Liver (tissue), 9 donors: Measurements from ENCODE around the gene TRMT1. TPM values are rescaled to one million over a fixed set of nuclear protein-coding genes. Genes with fewer than 3 reads are reported as not detected.
A peak's percentile ranks its signal among the peaks of the same experiment; 100 is the strongest.

Experiments used
- DNase-seq: peaks from one replicate; pipeline ENCODE4 v3.0.0-alpha.2; 2017; ENCODE audit warnings: low spot score
- H3K27ac ChIP-seq, 2 donors: one replicate each; pipeline ENCODE4 v1.7.0; 2013; ENCODE audit warnings: inconsistent platforms in 2 of 2, low read length in 2 of 2, control low read depth in 1 of 2, low read depth in 1 of 2, mild to moderate bottlenecking in 1 of 2
- H3K27me3 ChIP-seq, 4 donors: one replicate each; pipeline versions ENCODE4 v1.6.1 to v1.7.0; 2013; ENCODE audit warnings: low read length in 3 of 4, inconsistent platforms in 1 of 4, mild to moderate bottlenecking in 1 of 4, moderate library complexity in 1 of 4; ENCODE audit not compliant: control insufficient read depth in 4 of 4, insufficient read depth in 4 of 4
- H3K36me3 ChIP-seq, 4 donors: one replicate each; pipeline versions ENCODE4 v1.6.1 to v1.7.0; 2013; ENCODE audit warnings: low read length in 3 of 4, mild to moderate bottlenecking in 3 of 4, low read depth in 1 of 4, moderate library complexity in 1 of 4; ENCODE audit not compliant: control insufficient read depth in 4 of 4, insufficient read depth in 3 of 4
- H3K4me1 ChIP-seq, 4 donors: one replicate each; pipeline versions ENCODE4 v1.6.1 to v1.7.0; 2013; ENCODE audit warnings: low read length in 3 of 4, mild to moderate bottlenecking in 3 of 4, moderate library complexity in 1 of 4; ENCODE audit not compliant: control insufficient read depth in 4 of 4, insufficient read depth in 4 of 4
- H3K4me3 ChIP-seq, 3 donors: one replicate each; pipeline versions ENCODE4 v1.6.1 to v1.7.0; 2013; ENCODE audit warnings: low read length in 3 of 3, control low read depth in 1 of 3, low read depth in 1 of 3, mild to moderate bottlenecking in 1 of 3
- H3K9ac ChIP-seq, 2 donors: one replicate each; pipeline ENCODE4 v1.7.0; 2013; ENCODE audit warnings: low read length in 2 of 2, mild to moderate bottlenecking in 2 of 2, moderate library complexity in 2 of 2, control low read depth in 1 of 2, low read depth in 1 of 2
- H3K9me3 ChIP-seq, 4 donors: one replicate each; pipeline versions ENCODE4 v1.6.1 to v1.7.0; 2013; ENCODE audit warnings: low read length in 3 of 4; ENCODE audit not compliant: control insufficient read depth in 4 of 4
- EGR1 ChIP-seq, 2 donors: IDR thresholded peaks; 2 replicates each; pipeline ENCODE4 v1.6.1; 2016 to 2018; ENCODE audit warnings: antibody characterized with exemption in 2 of 2, low read depth in 2 of 2
- FOXA1 ChIP-seq: IDR thresholded peaks from 2 replicates; pipeline ENCODE4 v1.6.1; 2016; ENCODE audit warnings: antibody characterized with exemption
- FOXA2 ChIP-seq: IDR thresholded peaks from 2 replicates; pipeline ENCODE4 v1.6.1; 2016; ENCODE audit warnings: antibody characterized with exemption
- HNF4A ChIP-seq, 2 donors: conservative IDR thresholded peaks; 2 replicates each; pipeline ENCODE4 v1.6.1; 2016; ENCODE audit warnings: antibody characterized with exemption in 2 of 2, mild to moderate bottlenecking in 2 of 2
- HNF4G ChIP-seq: IDR thresholded peaks from 2 replicates; pipeline ENCODE4 v1.6.1; 2016; ENCODE audit warnings: antibody characterized with exemption
- JUND ChIP-seq, 2 donors: IDR thresholded peaks; 2 replicates each; pipeline ENCODE4 v1.6.1; 2016; ENCODE audit warnings: antibody characterized with exemption in 2 of 2
- NR2F2 ChIP-seq: IDR thresholded peaks from 2 replicates; pipeline ENCODE4 v1.6.1; 2016; ENCODE audit warnings: antibody characterized with exemption
- RAD21 ChIP-seq, 2 donors: IDR thresholded peaks; 2 replicates each; pipeline ENCODE4 v1.6.1; 2016; ENCODE audit warnings: antibody characterized with exemption in 2 of 2, mild to moderate bottlenecking in 2 of 2
- SP1 ChIP-seq: IDR thresholded peaks from 2 replicates; pipeline ENCODE4 v1.6.1; 2018; ENCODE audit warnings: antibody characterized with exemption, mild to moderate bottlenecking
- TAF1 ChIP-seq: conservative IDR thresholded peaks from 2 replicates; pipeline ENCODE4 v1.6.1; 2016; ENCODE audit warnings: antibody characterized with exemption, mild to moderate bottlenecking
- WGBS: extraction: QIAGEN DNeasy Blood & Tissue Kit; methylation state at CpG from one replicate; pipeline ENCODE4 v1.1.7; 2013; 5-methylcytosine and 5-hydroxymethylcytosine counted together
- polyA plus RNA-seq, 2 donors: library from polyadenylated mRNA; stranded (reverse) in 1 of 2; unstranded in 1 of 2; fragments of 200-250 nt in 1 of 2; fragments of >200 nt in 1 of 2; fragmentation: Nextera tagmentation in 1 of 2; extraction: Ambion mirVana in 1 of 2; gene quantifications; one replicate each; pipeline versions ENCODE4 v1.2.1 to v1.2.3, GENCODE V29; 2013 to 2015
- total RNA-seq, 2 donors: library from RNA; depleted of rRNA; stranded (reverse); fragments of >200 nt; gene quantifications; one replicate each; pipeline ENCODE4 v1.2.3, GENCODE V29; 2014
- TF ChIP-seq, protein P1 (sequence below): IDR thresholded peaks from 2 replicates; pipeline ENCODE4 v1.6.1; 2016; ENCODE audit warnings: antibody characterized with exemption
- TF ChIP-seq, protein P2 (sequence below): IDR thresholded peaks from 2 replicates; pipeline ENCODE4 v1.6.1; 2016; ENCODE audit warnings: antibody characterized with exemption
- TF ChIP-seq, protein P3 (sequence below): IDR thresholded peaks from 2 replicates; pipeline ENCODE4 v1.6.1; 2016; ENCODE audit warnings: antibody characterized with exemption
- TF ChIP-seq, protein P4 (sequence below): IDR thresholded peaks from 2 replicates; pipeline ENCODE4 v1.6.1; 2016; ENCODE audit warnings: antibody characterized with exemption, mild to moderate bottlenecking
- TF ChIP-seq, protein P5 (sequence below): fragments of 150-350 bp; IDR thresholded peaks from 2 replicates; pipeline ENCODE4 v1.5.1; 2017; ENCODE audit warnings: improper control_type of control experiment, low read depth, low read length; ENCODE audit not compliant: missing input control
- donor health status: healthy.
- donor health status: healthy.
- donor health status: healthy.
- donor health status: healthy.
- donor health status: healthy.

TRMT1 gene
- total and polyA plus RNA-seq, 4 donors: 8.3 to 15.6 (median 11.7) TPM

DNA sequence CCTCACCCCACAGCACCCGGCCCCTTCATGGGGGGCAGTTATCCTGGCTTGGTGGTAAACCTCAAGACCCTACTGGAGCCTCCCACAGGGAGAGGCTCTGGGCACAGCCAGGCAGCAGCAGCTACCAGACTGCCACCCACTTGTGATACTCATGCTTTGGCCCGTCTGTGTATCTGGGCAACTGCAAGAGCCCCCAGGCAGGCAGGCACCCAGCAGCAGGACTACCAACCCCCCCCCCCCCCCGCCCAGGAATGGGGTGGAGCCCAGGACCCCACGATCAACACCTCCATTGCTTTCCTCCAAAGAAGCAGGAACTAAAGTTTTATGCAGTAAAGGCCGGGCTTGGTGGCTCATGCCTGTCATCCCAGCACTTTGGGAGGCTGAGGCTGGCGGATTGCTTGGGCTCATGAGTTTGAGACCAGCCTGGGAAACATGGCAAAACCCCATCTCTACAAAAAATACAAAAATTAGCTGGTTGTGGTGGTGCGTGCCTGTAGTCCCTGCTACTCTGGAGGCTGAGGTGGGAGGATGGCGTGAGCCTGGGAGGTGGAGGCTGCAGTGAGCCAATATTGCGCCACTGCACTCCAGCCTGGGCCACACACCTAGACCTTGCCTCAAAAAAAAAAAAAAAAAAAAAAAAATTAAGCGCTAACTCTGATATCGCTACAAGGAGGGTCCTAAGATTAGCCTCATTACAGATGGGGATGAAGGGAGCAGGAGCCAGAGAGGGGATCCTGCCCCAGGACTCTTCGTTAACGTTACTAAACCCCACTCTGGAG lies 12.8 kb downstream of the TRMT1 start:
- Histone ChIP-seq H3K9ac (no peak overlapping the region), H3K27me3 (no peaks in the 10 kb centered on the region), H3K4me3 (no peak overlapping the region), H3K27ac (peak overlapping the region; percentile 70 to 85), H3K4me1 (peaks cover 5 to 23% (median 10%) of the 10 kb centered on the region in 4 donors), H3K9me3 (no peaks in the 10 kb centered on the region), H3K36me3 (peaks cover 0 to 2% (median under 1%) of the 10 kb centered on the region in 4 donors)
- peak; percentile 64 for DNase-seq
- no peak for TF ChIP-seq JUND (IDR thresholded peaks at IDR 0.05)
- TF ChIP-seq HNF4G: no peak
- TF ChIP-seq, protein P1, sequence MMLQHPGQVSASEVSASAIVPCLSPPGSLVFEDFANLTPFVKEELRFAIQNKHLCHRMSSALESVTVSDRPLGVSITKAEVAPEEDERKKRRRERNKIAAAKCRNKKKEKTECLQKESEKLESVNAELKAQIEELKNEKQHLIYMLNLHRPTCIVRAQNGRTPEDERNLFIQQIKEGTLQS: no peak
- no peak for TF ChIP-seq NR2F2
- TF ChIP-seq TAF1: no peak
- TF ChIP-seq, protein P2, sequence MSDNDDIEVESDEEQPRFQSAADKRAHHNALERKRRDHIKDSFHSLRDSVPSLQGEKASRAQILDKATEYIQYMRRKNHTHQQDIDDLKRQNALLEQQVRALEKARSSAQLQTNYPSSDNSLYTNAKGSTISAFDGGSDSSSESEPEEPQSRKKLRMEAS: no peak
- TF ChIP-seq, protein P3, sequence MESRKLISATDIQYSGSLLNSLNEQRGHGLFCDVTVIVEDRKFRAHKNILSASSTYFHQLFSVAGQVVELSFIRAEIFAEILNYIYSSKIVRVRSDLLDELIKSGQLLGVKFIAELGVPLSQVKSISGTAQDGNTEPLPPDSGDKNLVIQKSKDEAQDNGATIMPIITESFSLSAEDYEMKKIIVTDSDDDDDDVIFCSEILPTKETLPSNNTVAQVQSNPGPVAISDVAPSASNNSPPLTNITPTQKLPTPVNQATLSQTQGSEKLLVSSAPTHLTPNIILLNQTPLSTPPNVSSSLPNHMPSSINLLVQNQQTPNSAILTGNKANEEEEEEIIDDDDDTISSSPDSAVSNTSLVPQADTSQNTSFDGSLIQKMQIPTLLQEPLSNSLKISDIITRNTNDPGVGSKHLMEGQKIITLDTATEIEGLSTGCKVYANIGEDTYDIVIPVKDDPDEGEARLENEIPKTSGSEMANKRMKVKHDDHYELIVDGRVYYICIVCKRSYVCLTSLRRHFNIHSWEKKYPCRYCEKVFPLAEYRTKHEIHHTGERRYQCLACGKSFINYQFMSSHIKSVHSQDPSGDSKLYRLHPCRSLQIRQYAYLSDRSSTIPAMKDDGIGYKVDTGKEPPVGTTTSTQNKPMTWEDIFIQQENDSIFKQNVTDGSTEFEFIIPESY: no peak
- no peak for TF ChIP-seq HNF4A (conservative IDR thresholded peaks at IDR 0.05)
- no peak for TF ChIP-seq FOXA2
- no peak for TF ChIP-seq RAD21 (IDR thresholded peaks at IDR 0.05)
- TF ChIP-seq EGR1 (IDR thresholded peaks at IDR 0.05; ENCODE audit: low read depth in 2 of 2): no peak
- TF ChIP-seq FOXA1: no peak
- TF ChIP-seq SP1: no peak
- TF ChIP-seq, protein P4, sequence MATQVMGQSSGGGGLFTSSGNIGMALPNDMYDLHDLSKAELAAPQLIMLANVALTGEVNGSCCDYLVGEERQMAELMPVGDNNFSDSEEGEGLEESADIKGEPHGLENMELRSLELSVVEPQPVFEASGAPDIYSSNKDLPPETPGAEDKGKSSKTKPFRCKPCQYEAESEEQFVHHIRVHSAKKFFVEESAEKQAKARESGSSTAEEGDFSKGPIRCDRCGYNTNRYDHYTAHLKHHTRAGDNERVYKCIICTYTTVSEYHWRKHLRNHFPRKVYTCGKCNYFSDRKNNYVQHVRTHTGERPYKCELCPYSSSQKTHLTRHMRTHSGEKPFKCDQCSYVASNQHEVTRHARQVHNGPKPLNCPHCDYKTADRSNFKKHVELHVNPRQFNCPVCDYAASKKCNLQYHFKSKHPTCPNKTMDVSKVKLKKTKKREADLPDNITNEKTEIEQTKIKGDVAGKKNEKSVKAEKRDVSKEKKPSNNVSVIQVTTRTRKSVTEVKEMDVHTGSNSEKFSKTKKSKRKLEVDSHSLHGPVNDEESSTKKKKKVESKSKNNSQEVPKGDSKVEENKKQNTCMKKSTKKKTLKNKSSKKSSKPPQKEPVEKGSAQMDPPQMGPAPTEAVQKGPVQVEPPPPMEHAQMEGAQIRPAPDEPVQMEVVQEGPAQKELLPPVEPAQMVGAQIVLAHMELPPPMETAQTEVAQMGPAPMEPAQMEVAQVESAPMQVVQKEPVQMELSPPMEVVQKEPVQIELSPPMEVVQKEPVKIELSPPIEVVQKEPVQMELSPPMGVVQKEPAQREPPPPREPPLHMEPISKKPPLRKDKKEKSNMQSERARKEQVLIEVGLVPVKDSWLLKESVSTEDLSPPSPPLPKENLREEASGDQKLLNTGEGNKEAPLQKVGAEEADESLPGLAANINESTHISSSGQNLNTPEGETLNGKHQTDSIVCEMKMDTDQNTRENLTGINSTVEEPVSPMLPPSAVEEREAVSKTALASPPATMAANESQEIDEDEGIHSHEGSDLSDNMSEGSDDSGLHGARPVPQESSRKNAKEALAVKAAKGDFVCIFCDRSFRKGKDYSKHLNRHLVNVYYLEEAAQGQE: no peak
- TF ChIP-seq, protein P5, sequence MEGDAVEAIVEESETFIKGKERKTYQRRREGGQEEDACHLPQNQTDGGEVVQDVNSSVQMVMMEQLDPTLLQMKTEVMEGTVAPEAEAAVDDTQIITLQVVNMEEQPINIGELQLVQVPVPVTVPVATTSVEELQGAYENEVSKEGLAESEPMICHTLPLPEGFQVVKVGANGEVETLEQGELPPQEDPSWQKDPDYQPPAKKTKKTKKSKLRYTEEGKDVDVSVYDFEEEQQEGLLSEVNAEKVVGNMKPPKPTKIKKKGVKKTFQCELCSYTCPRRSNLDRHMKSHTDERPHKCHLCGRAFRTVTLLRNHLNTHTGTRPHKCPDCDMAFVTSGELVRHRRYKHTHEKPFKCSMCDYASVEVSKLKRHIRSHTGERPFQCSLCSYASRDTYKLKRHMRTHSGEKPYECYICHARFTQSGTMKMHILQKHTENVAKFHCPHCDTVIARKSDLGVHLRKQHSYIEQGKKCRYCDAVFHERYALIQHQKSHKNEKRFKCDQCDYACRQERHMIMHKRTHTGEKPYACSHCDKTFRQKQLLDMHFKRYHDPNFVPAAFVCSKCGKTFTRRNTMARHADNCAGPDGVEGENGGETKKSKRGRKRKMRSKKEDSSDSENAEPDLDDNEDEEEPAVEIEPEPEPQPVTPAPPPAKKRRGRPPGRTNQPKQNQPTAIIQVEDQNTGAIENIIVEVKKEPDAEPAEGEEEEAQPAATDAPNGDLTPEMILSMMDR: no peak
- 79% methylated on average over 13 of the region's 13 CpGs for WGBS
